GM12878 (cell line): ENCODE measurements around the gene HSD17B11. TPM values are rescaled to one million over a fixed set of nuclear protein-coding genes. Genes with fewer than 3 reads are reported as not detected.

Source experiments
- ATAC-seq: fragments of 200-7000 bp; cut with Tn5 transposase; 3 replicates; pipeline ENCODE4 v1.9.1; 2020; ENCODE audit warnings: mild to moderate bottlenecking, moderate library complexity
- BruUV-seq: library from RNA; stranded (reverse); fragments of 400-500 nt; replicated peaks from 2 replicates; lab custom pipeline; 2021; lab: Mats Ljungman, UMichigan
- CTCF ChIA-PET: fragments of 300-600 bp; sonication (Branson Sonifier 250); formaldehyde crosslinking; extraction: SDS; loops from one replicate; lab custom pipeline; 2021; ENCODE audit warnings: inconsistent platforms; lab: Yijun Ruan, JAX
- POLR2A ChIA-PET: fragments of 350-600 bp; formaldehyde crosslinking; extraction: SDS; loops from one replicate; lab custom pipeline; 2021; ENCODE audit warnings: inconsistent platforms; lab: Charles Lee
- RAD21 ChIA-PET: fragments of 300-600 bp; sonication (Branson Sonifier 250); formaldehyde crosslinking; loops from one replicate; lab custom pipeline; 2023; ENCODE audit warnings: antibody characterized with exemption; ENCODE audit not compliant: unreplicated experiment; lab: Charles Lee
- SMC1A ChIA-PET: fragments of 300-600 bp; sonication (Branson Sonifier 250); formaldehyde crosslinking; loops from one replicate; lab custom pipeline; 2023; ENCODE audit not compliant: unreplicated experiment, uncharacterized antibody; lab: Charles Lee
- DNase-seq: peaks from one replicate; pipeline ENCODE4 v3.0.0-alpha.2; 2011; ENCODE audit warnings: low read depth, low spot score
- FAIRE-seq: peaks from 3 replicates; lab custom pipeline; 2011; peaks lifted over from hg19 to GRCh38; lab: Jason Lieb, UNC
- H2AFZ ChIP-seq: 2 replicates; pipeline ENCODE4 v1.6.0; 2011; ENCODE audit warnings: low read depth, low read length, control low read depth; ENCODE audit not compliant: control insufficient read depth
- H3K27ac ChIP-seq: 2 replicates; pipeline ENCODE4 v1.5.1; 2011; ENCODE audit warnings: control low read depth; ENCODE audit not compliant: control insufficient read depth, insufficient read depth
- H3K27me3 ChIP-seq, 2 experiments: replicated peaks in 1 of 2; 2 replicates each; pipeline versions ENCODE4 v1.6.0 to v1.6.1; 2011; ENCODE audit warnings: low read length in 1 of 2; ENCODE audit not compliant: control insufficient read depth in 2 of 2, insufficient read depth in 2 of 2
- H3K36me3 ChIP-seq, 2 experiments: 2 replicates each; pipeline ENCODE4 v1.5.1; 2011; ENCODE audit warnings: low read length in 1 of 2; ENCODE audit not compliant: control insufficient read depth in 2 of 2, insufficient read depth in 2 of 2
- H3K4me1 ChIP-seq: 2 replicates; pipeline ENCODE4 v1.6.1; 2011; ENCODE audit warnings: mild to moderate bottlenecking, low read length, moderate library complexity, mixed read lengths; ENCODE audit not compliant: control insufficient read depth, insufficient read depth
- H3K4me2 ChIP-seq: 2 replicates; pipeline ENCODE4 v1.6.0; 2011; ENCODE audit warnings: control low read depth; ENCODE audit not compliant: control insufficient read depth, insufficient read depth
- H3K4me3 ChIP-seq: fragments of 200-600 bp; sonication (generic); 2 replicates; pipeline ENCODE4 v1.5.1; 2016
- H3K79me2 ChIP-seq: 2 replicates; pipeline ENCODE4 v1.6.0; 2011; ENCODE audit warnings: low read length; ENCODE audit not compliant: control insufficient read depth, insufficient read depth
- H3K9ac ChIP-seq: 2 replicates; pipeline ENCODE4 v1.8.0; 2011; ENCODE audit warnings: low read length, control low read depth, mixed read lengths; ENCODE audit not compliant: control insufficient read depth, insufficient read depth
- H3K9me3 ChIP-seq: replicated peaks from 3 replicates; pipeline ENCODE4 v1.5.1; 2011; ENCODE audit warnings: mild to moderate bottlenecking, low read length; ENCODE audit not compliant: control insufficient read depth, insufficient read depth
- H4K20me1 ChIP-seq: 2 replicates; pipeline ENCODE4 v1.6.0; 2011; ENCODE audit not compliant: control insufficient read depth, insufficient read depth
- POLR2AphosphoS5 ChIP-seq: IDR thresholded peaks from 2 replicates; pipeline ENCODE4 v1.6.1; 2011; ENCODE audit warnings: mild to moderate bottlenecking, low read length, inconsistent platforms
- RELA ChIP-seq: fragments of 450-650 bp; IDR thresholded peaks from 2 replicates; pipeline ENCODE4 v1.8.0; 2014; ENCODE audit warnings: borderline replicate concordance; ENCODE audit not compliant: partially characterized antibody
- RUNX3 ChIP-seq: IDR thresholded peaks from 2 replicates; pipeline ENCODE4 v1.6.1; 2012; ENCODE audit warnings: low read length, inconsistent platforms
- SMAD1 ChIP-seq: fragments of 450-650 bp; IDR thresholded peaks from 2 replicates; pipeline ENCODE4 v1.6.1; 2018; ENCODE audit warnings: mild to moderate bottlenecking, low read depth; ENCODE audit not compliant: partially characterized antibody
- SMC3 ChIP-seq: IDR thresholded peaks from 2 replicates; pipeline ENCODE4 v1.6.1; 2011; ENCODE audit warnings: low read length, improper control_type of control experiment, borderline replicate concordance
- WGBS: methylation state at CpG from one replicate; pipeline ENCODE4 v1.1.6; 2016; ENCODE audit warnings: low lambda C conversion rate; ENCODE audit not compliant: insufficient replicate concordance, insufficient coverage; ENCODE audit errors: missing lambda C conversion rate; 5-methylcytosine and 5-hydroxymethylcytosine counted together
- in situ Hi-C: fragments of 300-500 bp; cut with MboI; formaldehyde crosslinking; loops from 9 replicates; pipeline ENCODE4 v1.14.3; 2018; ENCODE audit warnings: mixed read lengths
- intact Hi-C: fragments of 100-400 bp; cut with micrococcal nuclease; formaldehyde crosslinking; loops from one replicate; pipeline ENCODE4 v1.14.2; 2022; ENCODE audit not compliant: unreplicated experiment
- polyA plus RNA-seq, 11 experiments: library from polyadenylated mRNA; depleted of rRNA in 4 of 11; unstranded in 6 of 11; stranded (reverse) in 5 of 11; fragments of >200 nt; fragmentation: Nextera tagmentation in 4 of 11; fragmentation: Illumina TruSeq in 1 of 11; extraction: Ambion mirVana in 4 of 11; extraction: Trizol in 1 of 11; gene quantifications; 1 replicate in 1 of 11; 2 replicates in 10 of 11; pipeline versions ENCODE4 v1.2.1 to v1.2.3, GENCODE V29; 2011 to 2016; ENCODE audit warnings: inconsistent platforms in 2 of 11, missing spikeins in 2 of 11, low read depth in 1 of 11
- total RNA-seq, 4 experiments: library from RNA; depleted of rRNA in 3 of 4; stranded (reverse); fragments of >200 nt in 3 of 4; fragmentation: Illumina TruSeq in 1 of 4; extraction: Trizol in 1 of 4; gene quantifications; 2 replicates each; pipeline versions ENCODE4 v1.2.1 to v1.2.3, GENCODE V29; 2013 to 2021
- TF ChIP-seq, protein P1 (sequence below): fragments of 450-650 bp; IDR thresholded peaks from 2 replicates; pipeline ENCODE4 v1.6.1; 2018; ENCODE audit warnings: mild to moderate bottlenecking, low read depth, moderate library complexity; ENCODE audit not compliant: partially characterized antibody
- TF ChIP-seq, protein P2 (sequence below): IDR thresholded peaks from 2 replicates; pipeline ENCODE4 v1.6.1; 2012; ENCODE audit warnings: low read depth, low read length, improper control_type of control experiment

HSD17B11 gene
- total and polyA plus RNA-seq, 10 of the 15 experiments (the other 5 are each of a cell fraction or from before 2014, with no cell fraction given) = 10.3 to 29.5 (median 17.7) TPM

DNA sequence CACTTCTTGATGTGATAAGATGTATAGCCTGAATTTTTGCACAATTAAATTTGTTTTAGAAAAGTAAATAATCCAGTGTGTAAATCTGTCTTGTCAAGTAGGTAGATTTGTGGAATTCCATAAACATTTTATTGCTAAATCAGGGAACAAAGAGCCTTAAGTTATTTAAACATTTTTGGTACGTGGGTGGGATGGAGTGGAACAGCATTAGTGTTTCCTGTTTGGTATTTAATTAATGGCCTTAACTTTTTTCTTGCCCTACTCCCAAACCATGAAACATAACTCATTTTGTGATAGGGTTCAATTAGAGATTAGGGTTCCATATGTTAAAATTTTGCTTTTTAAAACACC is 36.5 kb upstream of the HSD17B11 start:
- Histone ChIP-seq H3K79me2 (peaks cover 26% of the 10 kb centered on the region), H3K27me3 (no peaks in the 10 kb centered on the region), H2AFZ (no peak overlapping the region), H3K4me3 (no peak overlapping the region), H3K9ac (no peak overlapping the region), H3K4me2 (no peak overlapping the region), H3K36me3 (no peaks in the 10 kb centered on the region), H3K4me1 (no peaks in the 10 kb centered on the region), H3K27ac (no peak overlapping the region), H3K9me3 (no peaks in the 10 kb centered on the region), H4K20me1 (no peaks in the 10 kb centered on the region)
- FAIRE-seq (no peak), ATAC-seq (no peak), DNase-seq (no peak)
- ChIA-PET RAD21 (interaction anchor here (0.5 kb wide), 1 partner anchor 191 kb away, joined by 3 read pairs; no protein-coding TSS in a partner anchor), SMC1A (no interaction called here), POLR2A (interaction anchor here (1.0 kb wide), 1 partner anchor 35 kb away, joined by 3 read pairs; no protein-coding TSS in a partner anchor), CTCF (no interaction called here)
- intact Hi-C loops (loop anchor here (2.0 kb wide), 1 partner anchor 53 kb away; no protein-coding TSS in a partner anchor), in situ Hi-C loops (no loop called here)
- BruUV-seq = no TSS peak
- TF ChIP-seq SMC3 (no peak), RUNX3 (no peak), SMAD1 (no peak), RELA (no peak), POLR2AphosphoS5 (no peak)
- TF ChIP-seq, protein P1, sequence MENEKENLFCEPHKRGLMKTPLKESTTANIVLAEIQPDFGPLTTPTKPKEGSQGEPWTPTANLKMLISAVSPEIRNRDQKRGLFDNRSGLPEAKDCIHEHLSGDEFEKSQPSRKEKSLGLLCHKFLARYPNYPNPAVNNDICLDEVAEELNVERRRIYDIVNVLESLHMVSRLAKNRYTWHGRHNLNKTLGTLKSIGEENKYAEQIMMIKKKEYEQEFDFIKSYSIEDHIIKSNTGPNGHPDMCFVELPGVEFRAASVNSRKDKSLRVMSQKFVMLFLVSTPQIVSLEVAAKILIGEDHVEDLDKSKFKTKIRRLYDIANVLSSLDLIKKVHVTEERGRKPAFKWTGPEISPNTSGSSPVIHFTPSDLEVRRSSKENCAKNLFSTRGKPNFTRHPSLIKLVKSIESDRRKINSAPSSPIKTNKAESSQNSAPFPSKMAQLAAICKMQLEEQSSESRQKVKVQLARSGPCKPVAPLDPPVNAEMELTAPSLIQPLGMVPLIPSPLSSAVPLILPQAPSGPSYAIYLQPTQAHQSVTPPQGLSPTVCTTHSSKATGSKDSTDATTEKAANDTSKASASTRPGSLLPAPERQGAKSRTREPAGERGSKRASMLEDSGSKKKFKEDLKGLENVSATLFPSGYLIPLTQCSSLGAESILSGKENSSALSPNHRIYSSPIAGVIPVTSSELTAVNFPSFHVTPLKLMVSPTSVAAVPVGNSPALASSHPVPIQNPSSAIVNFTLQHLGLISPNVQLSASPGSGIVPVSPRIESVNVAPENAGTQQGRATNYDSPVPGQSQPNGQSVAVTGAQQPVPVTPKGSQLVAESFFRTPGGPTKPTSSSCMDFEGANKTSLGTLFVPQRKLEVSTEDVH = no peak
- TF ChIP-seq, protein P2, sequence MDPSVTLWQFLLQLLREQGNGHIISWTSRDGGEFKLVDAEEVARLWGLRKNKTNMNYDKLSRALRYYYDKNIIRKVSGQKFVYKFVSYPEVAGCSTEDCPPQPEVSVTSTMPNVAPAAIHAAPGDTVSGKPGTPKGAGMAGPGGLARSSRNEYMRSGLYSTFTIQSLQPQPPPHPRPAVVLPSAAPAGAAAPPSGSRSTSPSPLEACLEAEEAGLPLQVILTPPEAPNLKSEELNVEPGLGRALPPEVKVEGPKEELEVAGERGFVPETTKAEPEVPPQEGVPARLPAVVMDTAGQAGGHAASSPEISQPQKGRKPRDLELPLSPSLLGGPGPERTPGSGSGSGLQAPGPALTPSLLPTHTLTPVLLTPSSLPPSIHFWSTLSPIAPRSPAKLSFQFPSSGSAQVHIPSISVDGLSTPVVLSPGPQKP = no peak
- whole genome bisulfite sequencing = 96% methylated on average over 1 of the region's 1 CpG
